Keratinocyte (primary cell): ENCODE results near the gene AMDHD2. TPM values are rescaled to one million over a fixed set of nuclear protein-coding genes. Genes with fewer than 3 reads are reported as not detected.

Experiments
- DNase-seq: peaks from one replicate; pipeline ENCODE4 v3.0.0-alpha.2; 2011; ENCODE audit warnings: low read depth, missing footprints, low spot score
- FAIRE-seq: peaks from 2 replicates; lab custom pipeline; 2011; peaks lifted over from hg19 to GRCh38; lab: Jason Lieb, UNC
- H2AFZ ChIP-seq: 2 replicates; pipeline ENCODE4 v1.6.0; 2012; ENCODE audit warnings: low read length, control low read depth, inconsistent platforms; ENCODE audit not compliant: control insufficient read depth
- H3K27ac ChIP-seq: 2 replicates; pipeline ENCODE4 v1.5.1; 2011; ENCODE audit warnings: low read length; ENCODE audit not compliant: control insufficient read depth, insufficient read depth
- H3K27me3 ChIP-seq: 3 replicates; pipeline ENCODE4 v1.6.0; 2011; ENCODE audit warnings: low read length; ENCODE audit not compliant: control insufficient read depth, insufficient read depth; ENCODE audit errors: extremely low read depth
- H3K36me3 ChIP-seq, 2 experiments: 2 replicates in 1 of 2; 3 replicates in 1 of 2; pipeline ENCODE4 v1.5.1; 2011; ENCODE audit warnings: low read length in 2 of 2, mild to moderate bottlenecking in 1 of 2; ENCODE audit not compliant: control insufficient read depth in 2 of 2, insufficient read depth in 2 of 2; ENCODE audit errors: extremely low read depth in 1 of 2
- H3K4me1 ChIP-seq: 3 replicates; pipeline ENCODE4 v1.5.1; 2011; ENCODE audit warnings: low read length; ENCODE audit not compliant: control insufficient read depth, insufficient read depth; ENCODE audit errors: extremely low read depth
- H3K4me2 ChIP-seq: 3 replicates; pipeline ENCODE4 v1.6.0; 2011; ENCODE audit warnings: low read depth, low read length; ENCODE audit not compliant: control insufficient read depth, insufficient read depth; ENCODE audit errors: extremely low read depth
- H3K4me3 ChIP-seq, 3 experiments: fragments of 200-600 bp in 1 of 3; sonication (generic) in 1 of 3; 2 replicates in 2 of 3; 3 replicates in 1 of 3; pipeline ENCODE4 v1.5.1; 2011 to 2016; ENCODE audit warnings: low read length in 3 of 3, mild to moderate bottlenecking in 3 of 3, control low read depth in 2 of 3, inconsistent platforms in 1 of 3, low read depth in 1 of 3, mixed read lengths in 1 of 3, mixed run types in 1 of 3, moderate library complexity in 1 of 3; ENCODE audit not compliant: control insufficient read depth in 2 of 3, insufficient read depth in 2 of 3; ENCODE audit errors: extremely low read depth in 1 of 3
- H3K79me2 ChIP-seq: 2 replicates; pipeline ENCODE4 v1.6.0; 2012; ENCODE audit warnings: low read length; ENCODE audit not compliant: control insufficient read depth, insufficient read depth
- H3K9ac ChIP-seq: 3 replicates; pipeline ENCODE4 v1.6.0; 2011; ENCODE audit warnings: low read length; ENCODE audit not compliant: control insufficient read depth, insufficient read depth; ENCODE audit errors: extremely low read depth
- H3K9me1 ChIP-seq: 3 replicates; pipeline ENCODE4 v1.6.0; 2011; ENCODE audit warnings: low read length; ENCODE audit not compliant: control insufficient read depth, insufficient read depth; ENCODE audit errors: extremely low read depth
- H3K9me3 ChIP-seq: 2 replicates; pipeline ENCODE4 v1.5.1; 2012; ENCODE audit warnings: low read depth, low read length; ENCODE audit not compliant: control insufficient read depth
- H4K20me1 ChIP-seq: 3 replicates; pipeline ENCODE4 v1.6.0; 2011; ENCODE audit warnings: low read length; ENCODE audit not compliant: control insufficient read depth, insufficient read depth; ENCODE audit errors: extremely low read depth
- EZH2 ChIP-seq: IDR thresholded peaks from one replicate; pipeline ENCODE4 v1.6.1; 2012; ENCODE audit warnings: inconsistent platforms, mild to moderate bottlenecking, low read length, moderate library complexity
- dilution Hi-C: fragments of 300-500 bp; cut with MboI; formaldehyde crosslinking; loops from one replicate; pipeline ENCODE4 v1.7.0; 2020; ENCODE audit warnings: low sequenced_read_pairs; ENCODE audit not compliant: extremely low pct_ligation_motif_present
- polyA plus RNA-seq, 5 experiments: library from polyadenylated mRNA; depleted of rRNA in 3 of 5; stranded (reverse) in 3 of 5; stranded (forward) in 1 of 5; unstranded in 1 of 5; fragments of >200 nt; gene quantifications; 1 replicate in 1 of 5; 2 replicates in 3 of 5; 3 replicates in 1 of 5; pipeline versions ENCODE4 v1.2.1 to v1.2.3, GENCODE V29; 2011 to 2012; ENCODE audit warnings: missing spikeins in 2 of 5, low read depth in 1 of 5, low replicate concordance in 1 of 5
- TF ChIP-seq, protein P1 (sequence below), 3 experiments: IDR thresholded peaks in 1 of 3; conservative IDR thresholded peaks in 1 of 3; optimal IDR thresholded peaks in 1 of 3; 2 replicates in 2 of 3; 3 replicates in 1 of 3; pipeline versions ENCODE3 to v1.5.1; 2011; ENCODE audit warnings: low read length in 3 of 3, mild to moderate bottlenecking in 3 of 3, moderate library complexity in 2 of 3, control low read depth in 1 of 3, inconsistent platforms in 1 of 3; ENCODE audit not compliant: insufficient read depth in 2 of 3; ENCODE audit errors: extremely low read depth in 1 of 3

The AMDHD2 gene
- polyA plus RNA-seq, 1 donor (not counting 4 experiments of a cell fraction or from before 2014, with no cell fraction given): 8.9 TPM

DNA sequence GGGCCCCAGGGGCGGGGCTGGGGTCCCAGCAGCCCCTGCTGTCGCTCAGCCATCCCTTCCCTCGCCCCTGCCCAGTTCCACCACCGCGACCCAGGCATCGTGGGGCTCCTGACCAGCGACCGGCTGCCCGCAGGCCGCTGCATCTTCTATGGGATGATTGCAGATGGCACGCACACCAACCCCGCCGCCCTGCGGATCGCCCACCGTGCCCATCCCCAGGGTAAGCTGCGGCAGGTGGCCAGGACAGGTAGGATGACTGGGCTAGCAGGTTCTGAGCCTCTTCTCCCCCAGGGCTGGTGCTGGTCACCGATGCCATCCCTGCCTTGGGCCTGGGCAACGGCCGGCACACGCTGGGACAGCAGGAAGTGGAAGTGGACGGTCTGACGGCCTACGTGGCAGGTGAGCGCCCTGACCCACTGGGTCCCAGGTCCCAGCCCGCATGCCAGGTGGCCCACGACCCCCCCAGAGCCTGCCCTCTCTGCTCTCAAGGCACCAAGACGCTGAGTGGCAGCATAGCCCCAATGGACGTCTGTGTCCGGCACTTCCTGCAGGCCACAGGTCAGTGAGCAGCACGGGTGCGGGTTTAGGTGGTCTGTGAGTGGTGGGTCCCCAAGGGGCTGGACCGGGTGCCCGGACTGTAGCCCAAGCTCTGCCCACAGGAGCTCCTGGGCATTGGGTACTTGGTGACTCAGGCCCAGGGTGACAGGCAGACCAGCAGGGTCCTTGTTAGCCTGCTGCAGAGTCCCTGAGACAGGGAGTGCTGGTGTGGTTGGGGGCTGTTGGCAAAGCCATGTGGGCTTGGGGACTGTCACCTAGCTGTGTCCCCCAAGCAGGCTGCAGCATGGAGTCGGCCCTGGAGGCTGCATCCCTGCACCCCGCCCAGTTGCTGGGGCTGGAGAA, 8.2 kb downstream of the AMDHD2 start:
- DNase-seq (no peak), FAIRE-seq (no peak)
- H3K27ac ChIP-seq: no peak overlapping the region
- peaks cover 4% of the 10 kb centered on the region for H4K20me1 ChIP-seq
- no peaks in the 10 kb centered on the region for H3K9me1 ChIP-seq
- no peak overlapping the region for H3K4me3 ChIP-seq
- H3K36me3 ChIP-seq: peaks cover 23 to 42% of the 10 kb centered on the region in 2 experiments
- peaks cover 3% of the 10 kb centered on the region for H3K79me2 ChIP-seq
- dilution Hi-C loops: no loop called here
- peaks cover 14% of the 10 kb centered on the region for H3K4me1 ChIP-seq
- no peak overlapping the region for H3K4me2 ChIP-seq
- H2AFZ ChIP-seq: no peak overlapping the region
- TF ChIP-seq, protein P1, sequence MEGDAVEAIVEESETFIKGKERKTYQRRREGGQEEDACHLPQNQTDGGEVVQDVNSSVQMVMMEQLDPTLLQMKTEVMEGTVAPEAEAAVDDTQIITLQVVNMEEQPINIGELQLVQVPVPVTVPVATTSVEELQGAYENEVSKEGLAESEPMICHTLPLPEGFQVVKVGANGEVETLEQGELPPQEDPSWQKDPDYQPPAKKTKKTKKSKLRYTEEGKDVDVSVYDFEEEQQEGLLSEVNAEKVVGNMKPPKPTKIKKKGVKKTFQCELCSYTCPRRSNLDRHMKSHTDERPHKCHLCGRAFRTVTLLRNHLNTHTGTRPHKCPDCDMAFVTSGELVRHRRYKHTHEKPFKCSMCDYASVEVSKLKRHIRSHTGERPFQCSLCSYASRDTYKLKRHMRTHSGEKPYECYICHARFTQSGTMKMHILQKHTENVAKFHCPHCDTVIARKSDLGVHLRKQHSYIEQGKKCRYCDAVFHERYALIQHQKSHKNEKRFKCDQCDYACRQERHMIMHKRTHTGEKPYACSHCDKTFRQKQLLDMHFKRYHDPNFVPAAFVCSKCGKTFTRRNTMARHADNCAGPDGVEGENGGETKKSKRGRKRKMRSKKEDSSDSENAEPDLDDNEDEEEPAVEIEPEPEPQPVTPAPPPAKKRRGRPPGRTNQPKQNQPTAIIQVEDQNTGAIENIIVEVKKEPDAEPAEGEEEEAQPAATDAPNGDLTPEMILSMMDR (optimal IDR thresholded peaks at IDR 0.05 in 1 of 3, IDR thresholded peaks at IDR 0.05 in 1 of 3, conservative IDR thresholded peaks at IDR 0.05 in 1 of 3; ENCODE audit: extremely low read depth in 1 of 3, insufficient read depth in 2 of 3, low read length in 3 of 3): no peak
- TF ChIP-seq EZH2: no peak
- no peaks in the 10 kb centered on the region for H3K27me3 ChIP-seq
- no peak overlapping the region for H3K9ac ChIP-seq
- no peaks in the 10 kb centered on the region for H3K9me3 ChIP-seq

DNA sequence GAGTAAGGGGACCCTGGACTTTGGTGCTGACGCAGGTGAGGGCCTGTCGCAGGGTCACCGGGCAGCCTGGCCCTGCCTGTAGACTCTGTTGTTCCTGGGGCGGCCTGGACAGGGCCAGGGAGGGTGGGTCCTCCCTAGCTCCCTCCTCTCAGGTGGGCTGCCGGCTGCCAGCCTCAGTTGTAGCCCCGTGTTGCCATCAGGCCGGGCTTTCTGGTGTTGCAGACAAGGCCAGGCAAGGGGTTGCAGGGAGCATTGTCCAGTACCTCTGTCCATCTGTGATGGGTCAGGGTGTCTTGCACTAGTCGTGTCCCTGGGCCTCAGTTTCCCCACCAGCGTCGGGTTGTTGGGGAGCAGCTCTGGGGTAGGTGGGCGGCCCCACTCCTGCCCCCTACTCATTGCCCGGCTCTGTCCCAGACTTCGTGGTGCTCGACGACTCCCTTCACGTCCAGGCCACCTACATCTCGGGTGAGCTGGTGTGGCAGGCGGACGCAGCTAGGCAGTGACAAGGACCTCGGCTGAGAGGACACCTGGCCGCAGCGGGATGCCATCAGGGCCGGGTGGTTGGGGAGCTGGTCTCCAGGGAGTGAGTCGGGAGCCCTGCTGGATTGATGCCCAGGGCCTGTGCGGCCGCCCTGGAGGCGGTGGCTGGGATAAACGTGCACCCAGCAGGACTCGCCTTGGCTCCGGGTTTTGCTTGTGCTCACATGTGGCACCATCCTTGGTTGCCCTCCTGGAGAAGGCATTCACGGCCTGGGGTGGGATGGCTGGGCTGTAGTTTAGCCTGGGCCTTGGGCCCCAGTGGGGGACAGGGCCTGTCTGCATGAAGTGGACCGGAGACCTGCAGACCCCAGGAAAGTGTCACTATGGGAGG, 9.1 kb downstream of the AMDHD2 start:
- Histone ChIP-seq H3K4me3 (no peak overlapping the region), H3K79me2 (no peaks in the 10 kb centered on the region), H2AFZ (no peak overlapping the region), H3K27me3 (no peaks in the 10 kb centered on the region), H3K9me3 (no peaks in the 10 kb centered on the region), H3K4me2 (no peak overlapping the region), H3K4me1 (peaks cover 14% of the 10 kb centered on the region), H3K27ac (no peak overlapping the region), H4K20me1 (peaks cover under 1% of the 10 kb centered on the region), H3K9ac (no peak overlapping the region), H3K36me3 (peaks cover 16 to 34% of the 10 kb centered on the region in 2 experiments), H3K9me1 (no peaks in the 10 kb centered on the region)
- no peak for FAIRE-seq
- DNase-seq: no peak
- dilution Hi-C loops: no loop called here
- TF ChIP-seq, protein P1 (optimal IDR thresholded peaks at IDR 0.05 in 1 of 3, IDR thresholded peaks at IDR 0.05 in 1 of 3, conservative IDR thresholded peaks at IDR 0.05 in 1 of 3; ENCODE audit: extremely low read depth in 1 of 3, insufficient read depth in 2 of 3, low read length in 3 of 3): peak in 2 of 3 experiments; percentile 15 to 20
- no peak for TF ChIP-seq EZH2
